GM18505 (cell line): ENCODE measurements around the gene AASDH.

Experiments
- ATAC-seq: cut with Tn5 transposase; IDR thresholded peaks from one replicate; pipeline ENCODE4 v1.9.1; 2021; ENCODE audit not compliant: unreplicated experiment
- POLR2A ChIP-seq: IDR thresholded peaks from 4 replicates; pipeline ENCODE4 v1.6.1; 2011; ENCODE audit warnings: borderline replicate concordance; ENCODE audit not compliant: insufficient read depth, insufficient read length; ENCODE audit errors: extremely low read depth

The AASDH gene

DNA sequence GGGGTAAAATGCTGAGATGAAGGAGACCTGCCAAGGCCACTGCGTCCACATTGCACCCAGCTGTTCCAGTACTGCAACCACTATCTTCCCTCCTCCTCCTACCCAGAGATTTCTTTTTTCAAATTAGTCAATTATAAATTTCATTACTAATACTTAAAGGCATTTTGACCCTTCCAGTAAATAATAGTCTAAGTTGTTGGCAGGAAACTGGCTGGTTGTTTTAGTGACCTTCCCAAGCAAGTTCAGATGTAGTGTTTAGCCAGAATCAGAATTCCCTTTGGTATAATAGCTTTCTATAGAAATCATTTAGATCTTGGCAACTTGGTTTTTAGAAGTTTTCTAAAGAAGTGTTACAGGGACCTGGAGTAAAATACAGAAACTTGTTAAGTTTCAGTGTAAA, 66.0 kb downstream of the AASDH start:
- ATAC-seq: no peak
- TF ChIP-seq POLR2A: no peak

DNA sequence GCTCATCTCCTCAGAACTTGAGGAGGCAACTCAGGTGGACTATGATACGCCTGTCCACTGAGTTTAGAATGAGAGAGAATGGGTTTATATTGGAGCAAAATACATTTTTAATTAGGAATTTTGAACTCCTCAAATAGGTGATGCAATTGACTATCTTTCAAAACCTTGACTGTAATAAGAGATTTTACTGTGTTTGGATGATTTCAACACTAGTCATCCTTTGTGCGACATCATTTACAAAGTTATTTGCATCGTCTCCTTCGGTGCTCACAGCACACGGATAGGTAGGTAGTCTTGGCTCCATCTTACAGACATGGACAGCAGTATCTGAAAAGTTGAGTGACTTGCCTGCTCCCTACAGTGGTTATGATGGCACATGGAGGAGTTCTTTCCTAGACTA, 67.0 kb downstream of the AASDH start:
- no peak for TF ChIP-seq POLR2A
- no peak for ATAC-seq

DNA sequence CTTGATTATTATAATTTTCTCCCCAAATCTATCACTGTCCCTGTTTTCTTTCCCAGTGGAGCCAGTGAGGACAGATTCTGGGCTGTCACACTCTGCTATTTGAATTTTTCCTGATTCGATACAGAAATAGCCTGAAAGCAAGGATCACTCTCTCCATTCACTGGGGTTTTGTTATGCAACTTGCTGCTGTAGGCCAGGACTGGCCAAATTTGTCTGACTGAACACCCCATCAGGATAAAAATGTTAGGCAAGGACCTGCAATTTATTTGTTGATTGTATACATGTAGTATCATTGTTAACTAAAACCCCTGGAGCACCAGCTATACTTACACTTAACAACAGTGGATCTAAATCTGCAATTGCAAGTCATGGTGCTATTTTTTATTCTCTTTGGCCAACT, 68.7 kb downstream of the AASDH start:
- ATAC-seq: no peak
- TF ChIP-seq POLR2A: no peak

DNA sequence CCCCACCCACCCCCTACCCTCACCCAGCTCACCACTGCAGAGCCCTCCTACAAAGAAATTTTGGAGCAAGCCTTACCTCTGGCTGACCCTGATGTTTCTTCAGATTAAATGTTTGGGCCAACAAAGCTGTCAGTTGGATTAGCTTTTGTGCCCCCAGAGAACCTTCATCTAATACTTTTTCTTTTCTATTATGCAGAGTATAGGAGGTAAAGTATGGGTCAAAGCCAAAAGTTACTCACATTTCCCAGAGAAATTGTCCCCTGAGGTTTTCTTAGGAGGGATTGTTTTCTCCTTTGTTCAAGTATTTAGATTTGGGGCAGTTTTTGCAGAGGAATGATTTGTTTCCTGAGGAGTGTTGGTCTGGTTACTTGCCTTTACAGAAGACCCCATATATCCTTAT, 69.5 kb downstream of the AASDH start:
- ATAC-seq: no peak

DNA sequence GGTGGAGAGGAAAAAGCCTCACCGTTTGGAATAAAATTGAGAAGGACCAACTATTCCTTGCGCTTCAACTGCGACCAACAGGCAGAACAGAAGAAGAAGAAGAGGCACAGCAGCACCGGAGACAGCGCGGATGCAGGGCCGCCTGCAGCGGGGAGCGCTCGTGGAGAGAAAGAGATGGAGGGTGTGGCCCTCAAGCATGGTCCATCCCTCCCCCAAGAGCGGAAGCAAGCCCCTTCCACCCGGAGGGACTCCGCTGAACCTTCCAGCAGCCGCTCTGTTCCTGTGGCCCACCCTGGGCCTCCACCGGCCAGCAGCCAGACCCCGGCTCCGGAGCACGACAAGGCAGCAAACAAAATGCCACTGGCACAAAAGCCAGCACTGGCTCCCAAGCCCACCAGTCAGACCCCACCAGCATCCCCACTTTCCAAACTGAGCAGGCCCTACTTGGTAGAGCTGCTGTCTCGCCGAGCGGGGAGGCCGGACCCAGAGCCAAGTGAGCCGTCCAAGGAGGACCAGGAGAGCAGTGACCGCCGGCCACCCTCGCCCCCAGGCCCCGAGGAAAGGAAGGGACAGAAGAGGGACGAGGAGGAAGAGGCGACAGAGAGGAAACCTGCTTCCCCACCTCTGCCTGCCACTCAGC, 71.2 kb downstream of the AASDH start:
- no peak for ATAC-seq

More for the DNA sequence above, 69.5 kb downstream of the AASDH start:
- no peak for TF ChIP-seq POLR2A

DNA sequence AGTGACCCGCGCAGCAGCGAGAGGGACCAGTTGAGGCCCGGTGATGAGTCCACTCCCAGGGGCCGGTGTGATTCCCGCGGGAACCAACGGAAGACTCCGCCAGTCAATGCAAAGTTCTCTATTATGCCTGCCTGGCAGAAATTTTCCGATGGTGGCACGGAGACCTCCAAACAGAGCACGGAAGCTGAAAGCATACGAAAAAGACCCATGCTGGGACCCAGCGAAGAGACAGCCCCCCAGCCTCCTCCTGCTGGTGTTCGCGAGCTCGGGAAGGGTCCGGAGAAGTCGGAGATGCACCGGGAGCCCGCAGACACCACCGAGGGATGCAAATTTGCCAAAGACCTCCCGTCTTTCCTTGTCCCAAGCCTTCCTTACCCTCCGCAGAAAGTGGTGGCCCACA, 71.7 kb downstream of the AASDH start:
- no peak for ATAC-seq
- TF ChIP-seq POLR2A: no peak

More for the DNA sequence above, 71.2 kb downstream of the AASDH start:
- no peak for TF ChIP-seq POLR2A

DNA sequence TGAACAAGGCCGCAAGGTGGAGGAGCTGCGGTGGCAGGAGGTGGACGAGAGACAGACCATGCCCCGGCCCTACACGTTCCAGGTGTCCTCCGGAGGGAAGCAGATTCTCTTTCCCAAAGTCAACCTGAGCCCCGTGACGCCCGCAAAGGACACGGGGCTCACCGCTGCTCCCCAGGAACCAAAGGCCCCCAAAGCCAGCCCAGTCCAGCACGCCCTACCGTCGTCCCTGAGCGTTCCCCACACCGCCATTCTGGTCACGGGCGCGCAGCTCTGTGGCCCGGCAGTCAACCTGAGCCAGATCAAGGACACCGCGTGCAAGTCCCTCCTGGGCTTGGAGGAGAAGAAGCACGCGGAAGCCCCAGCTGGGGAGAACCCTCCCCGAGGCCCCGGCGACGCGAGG, 72.2 kb downstream of the AASDH start:
- ATAC-seq: no peak
- no peak for TF ChIP-seq POLR2A

DNA sequence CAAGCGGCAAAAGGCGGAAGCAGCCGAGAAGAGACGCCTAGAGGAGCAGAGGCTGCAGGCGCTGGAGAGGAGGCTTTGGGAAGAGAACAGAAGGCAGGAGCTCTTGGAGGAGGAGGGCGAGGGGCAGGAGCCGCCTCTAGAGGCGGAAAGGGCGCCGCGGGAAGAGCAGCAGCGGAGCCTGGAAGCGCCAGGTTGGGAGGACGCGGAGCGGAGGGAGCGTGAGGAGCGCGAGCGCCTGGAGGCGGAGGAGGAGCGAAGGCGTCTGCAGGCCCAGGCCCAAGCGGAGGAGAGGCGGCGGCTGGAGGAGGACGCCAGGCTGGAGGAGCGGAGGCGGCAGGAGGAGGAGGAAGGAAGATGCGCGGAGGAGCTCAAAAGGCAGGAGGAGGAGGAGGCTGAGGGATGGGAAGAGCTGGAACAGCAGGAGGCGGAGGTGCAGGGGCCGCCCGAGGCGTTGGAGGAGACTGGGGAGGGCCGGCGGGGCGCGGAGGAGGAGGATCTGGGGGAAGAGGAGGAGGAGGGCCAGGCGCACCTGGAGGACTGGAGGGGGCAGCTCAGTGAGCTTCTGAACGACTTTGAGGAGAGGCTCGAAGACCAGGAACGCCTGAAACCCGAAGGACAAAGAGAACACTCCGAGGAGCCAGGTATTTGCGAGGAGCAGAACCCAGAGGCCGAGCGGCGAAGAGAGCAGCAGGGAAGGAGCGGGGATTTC, 72.9 kb downstream of the AASDH start:
- no peak for ATAC-seq
- TF ChIP-seq POLR2A: no peak

DNA sequence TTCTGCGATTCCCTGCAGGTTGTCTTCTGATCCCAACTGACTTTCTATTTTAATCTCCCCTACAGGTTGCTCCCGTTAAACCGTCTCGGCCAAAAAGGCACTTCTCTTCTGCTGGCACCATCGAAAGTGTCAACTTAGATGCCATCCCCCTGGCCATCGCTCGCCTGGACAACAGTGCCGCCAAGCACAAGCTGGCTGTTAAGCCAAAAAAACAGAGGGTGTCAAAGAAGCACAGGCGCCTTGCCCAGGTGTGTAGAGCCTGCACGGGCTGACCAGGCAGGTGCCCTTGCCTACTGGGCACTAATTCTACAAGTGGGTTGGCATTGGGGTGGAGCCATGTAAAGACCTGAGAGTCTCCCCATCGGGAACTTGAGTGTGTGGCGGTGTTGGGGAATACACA, 74.2 kb downstream of the AASDH start:
- ATAC-seq: no peak
- no peak for TF ChIP-seq POLR2A

DNA sequence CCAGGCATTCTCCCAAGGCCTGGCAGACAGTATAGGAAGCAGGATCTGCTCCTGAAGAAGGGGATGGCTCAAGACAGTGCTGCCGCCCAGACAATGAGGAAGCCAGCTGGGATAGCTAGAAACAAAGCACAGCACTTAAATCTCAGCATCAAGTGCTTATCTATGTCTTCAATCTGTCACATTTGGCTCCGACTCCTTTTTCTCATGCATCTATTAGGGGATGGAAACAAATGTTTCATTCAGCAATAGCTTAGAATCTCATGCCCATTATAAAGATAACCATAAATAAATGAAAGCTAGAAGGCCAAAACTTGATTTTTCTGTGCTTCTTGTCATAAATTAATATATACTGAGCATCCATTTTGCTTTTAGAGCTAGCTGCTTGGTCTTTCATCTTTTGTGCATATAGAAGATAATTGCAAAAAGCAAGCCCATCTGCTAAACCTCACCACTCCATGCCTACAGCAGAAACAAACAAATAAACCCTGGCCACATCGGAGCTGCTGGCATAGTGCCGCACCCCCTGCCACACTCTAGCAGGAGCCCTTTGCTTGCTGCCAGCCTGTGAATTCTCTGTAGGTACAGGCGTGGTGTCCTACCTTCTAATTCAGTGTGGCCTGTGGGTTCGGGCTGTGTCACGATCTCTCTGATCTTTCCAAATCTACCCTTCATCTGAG, 75.9 kb downstream of the AASDH start:
- TF ChIP-seq POLR2A: no peak
- no peak for ATAC-seq

DNA sequence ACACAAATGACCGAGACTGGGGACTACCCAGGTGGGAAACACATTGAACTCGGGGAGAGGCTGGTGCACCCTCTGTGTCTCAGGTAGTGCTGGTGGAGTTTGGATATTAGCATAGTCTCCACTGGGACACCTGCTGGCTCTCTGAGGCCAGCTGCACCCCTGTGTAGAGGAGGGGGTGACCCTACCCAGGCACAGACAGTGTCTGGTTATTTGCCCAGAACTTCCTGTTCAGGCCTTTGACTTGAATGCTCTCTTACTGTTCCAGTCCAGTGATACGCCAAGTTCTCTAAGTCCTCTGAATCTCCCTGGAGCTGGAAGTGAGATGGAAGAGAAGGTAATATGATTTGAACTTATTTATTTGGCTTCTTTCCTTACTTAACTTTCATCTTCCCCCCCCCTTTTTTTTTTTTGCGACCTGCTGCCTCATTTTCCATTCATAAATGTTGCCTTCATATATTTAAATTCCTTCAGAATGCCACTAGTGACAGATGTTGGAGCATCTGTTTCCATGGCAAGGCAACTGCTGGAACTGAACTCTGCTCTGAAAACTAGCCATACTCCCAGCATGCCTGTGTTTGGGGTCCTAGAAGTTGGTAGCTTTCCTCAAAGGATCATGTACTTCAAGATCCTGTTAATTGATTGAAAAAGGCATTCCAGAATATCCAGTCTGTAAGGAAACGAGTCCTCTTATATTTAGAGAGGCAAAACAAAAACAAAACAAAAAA, 76.7 kb downstream of the AASDH start:
- ATAC-seq: no peak
- no peak for TF ChIP-seq POLR2A

DNA sequence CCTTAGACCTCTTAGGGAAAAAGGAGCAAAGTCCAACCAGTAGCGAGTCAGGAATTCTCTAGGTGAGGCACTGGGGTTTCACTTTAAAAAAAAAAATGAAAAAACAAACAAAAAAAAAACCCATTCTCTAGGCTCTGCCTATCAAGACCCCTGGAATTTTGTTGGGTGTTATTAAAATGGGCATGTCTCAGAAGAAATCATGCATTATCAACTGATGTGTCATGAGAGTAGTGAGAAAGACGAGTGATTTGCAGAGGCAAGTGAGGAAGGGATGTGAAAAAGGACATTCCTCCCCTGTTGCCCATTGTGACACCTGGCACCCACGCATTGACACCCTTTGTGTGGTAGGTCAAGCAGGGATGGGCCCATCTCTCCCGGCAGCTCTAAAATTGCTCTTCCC, 78.9 kb downstream of the AASDH start:
- no peak for TF ChIP-seq POLR2A
- ATAC-seq: no peak

DNA sequence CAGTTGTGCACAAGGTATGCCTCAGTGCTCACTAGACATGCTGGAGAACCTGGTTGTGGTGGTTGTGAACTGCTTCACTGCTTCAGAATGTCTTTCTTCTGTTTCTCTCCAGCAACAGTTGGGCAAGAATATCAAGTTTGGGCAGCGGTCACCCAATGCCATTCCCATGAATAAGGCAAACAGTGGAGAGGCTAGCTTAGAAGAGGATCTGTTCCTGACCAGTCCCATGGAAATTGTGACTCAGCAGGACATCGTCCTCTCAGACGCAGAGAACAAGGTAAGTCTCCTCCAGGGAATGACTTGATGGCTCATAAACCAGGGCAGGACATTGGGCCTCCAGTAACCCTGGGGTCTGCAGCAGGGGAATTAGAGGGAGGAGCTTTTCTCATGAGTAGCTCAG, 79.9 kb downstream of the AASDH start:
- ATAC-seq: no peak
- TF ChIP-seq POLR2A: no peak
